Body of pancreas (tissue), 4 donors: ENCODE results near the gene CDH6. TPM values are rescaled to one million over a fixed set of nuclear protein-coding genes. Genes with fewer than 3 reads are reported as not detected.

Experiments
- ATAC-seq: fragments of 150-250 bp; one replicate; pipeline ENCODE4 v1.9.1; 2016
- DNase-seq, 4 donors: peaks; one replicate each; pipeline ENCODE4 v3.0.0-alpha.2; 2019
- H3K27ac ChIP-seq, 4 donors: fragments of 200-600 bp; sonication (generic); 1 replicate in 3 of 4; 2 replicates in 1 of 4; pipeline versions ENCODE4 v1.5.1 to v1.6.1; 2016 to 2019; ENCODE audit warnings: mild to moderate bottlenecking in 1 of 4, mixed read lengths in 1 of 4, moderate library complexity in 1 of 4
- H3K27me3 ChIP-seq, 2 donors: fragments of 200-600 bp; sonication (generic); one replicate each; pipeline ENCODE4 v1.6.0; 2016; ENCODE audit warnings: mild to moderate bottlenecking in 1 of 2
- H3K36me3 ChIP-seq, 2 donors: fragments of 200-600 bp; sonication (generic); replicated peaks in 1 of 2; 2 replicates each; pipeline ENCODE4 v1.5.1; 2016; ENCODE audit warnings: low read depth in 2 of 2; ENCODE audit not compliant: insufficient read depth in 1 of 2
- H3K4me1 ChIP-seq: fragments of 200-600 bp; sonication (generic); one replicate; pipeline ENCODE4 v1.6.0; 2016
- H3K4me3 ChIP-seq, 2 donors: fragments of 200-600 bp; sonication (generic); 1 replicate in 1 of 2; 2 replicates in 1 of 2; pipeline ENCODE4 v1.5.1; 2016 to 2019
- H3K9me3 ChIP-seq, 3 donors: fragments of 200-600 bp; sonication (generic); 1 replicate in 2 of 3; 2 replicates in 1 of 3; pipeline ENCODE4 v1.5.1; 2016
- POLR2A ChIP-seq, 3 donors: fragments of 450-650 bp; IDR thresholded peaks; one replicate each; pipeline ENCODE4 v1.6.1; 2016; ENCODE audit warnings: antibody characterized with exemption in 3 of 3, mild to moderate bottlenecking in 2 of 3
- WGBS, 2 donors: methylation state at CpG; one replicate each; pipeline ENCODE4 v1.1.5; 2017; 5-methylcytosine and 5-hydroxymethylcytosine counted together
- intact Hi-C: fragments of 100-400 bp; cut with DNase I; formaldehyde crosslinking; loops from one replicate; pipeline ENCODE4 v1.15.1; 2023
- total RNA-seq, 2 donors: library from RNA; depleted of rRNA; stranded (reverse); fragments of >200 nt; gene quantifications; one replicate each; pipeline ENCODE4 v1.1.0, GENCODE V29; 2016
- TF ChIP-seq, protein P1 (sequence below), 7 experiments: fragments of 450-650 bp in 4 of 7; fragments of 200-600 bp in 3 of 7; sonication (generic) in 3 of 7; IDR thresholded peaks; one replicate each; pipeline ENCODE4 v1.5.1; 2016 to 2019; ENCODE audit warnings: antibody characterized with exemption in 7 of 7

CDH6 gene
- total RNA-seq, 2 donors from 2014 or later = 0.78 to 0.99 TPM

DNA sequence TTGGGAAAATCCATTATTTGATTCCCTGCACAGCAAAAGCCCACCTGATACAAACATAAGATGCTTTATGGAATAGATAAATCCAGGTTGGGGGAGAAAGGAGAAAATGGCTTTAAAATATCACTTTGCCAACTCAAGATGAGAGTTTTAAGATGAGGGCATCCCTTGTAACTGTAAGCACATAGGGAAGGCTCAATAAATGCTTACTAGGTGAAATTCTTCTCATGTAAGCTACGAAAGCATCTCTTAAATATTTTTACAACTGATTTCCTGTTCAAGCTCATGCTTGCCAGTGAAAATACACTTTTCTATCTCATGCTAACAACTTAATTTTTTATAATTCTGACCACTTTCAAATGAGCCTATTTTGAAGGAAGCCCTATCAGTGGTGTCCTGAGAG is 11.5 kb downstream of the CDH6 start:
- Histone ChIP-seq H3K9me3 (no peaks in the 10 kb centered on the region), H3K36me3 (no peaks in the 10 kb centered on the region), H3K27me3 (no peaks in the 10 kb centered on the region), H3K4me1 (no peaks in the 10 kb centered on the region), H3K4me3 (no peak overlapping the region), H3K27ac (no peak overlapping the region)
- ATAC-seq (no peak), DNase-seq (no peak)
- intact Hi-C loops = no loop called here
- 64 to 82% methylated on average over 1 of the region's 1 CpG for WGBS, 2 donors
- TF ChIP-seq, protein P1, sequence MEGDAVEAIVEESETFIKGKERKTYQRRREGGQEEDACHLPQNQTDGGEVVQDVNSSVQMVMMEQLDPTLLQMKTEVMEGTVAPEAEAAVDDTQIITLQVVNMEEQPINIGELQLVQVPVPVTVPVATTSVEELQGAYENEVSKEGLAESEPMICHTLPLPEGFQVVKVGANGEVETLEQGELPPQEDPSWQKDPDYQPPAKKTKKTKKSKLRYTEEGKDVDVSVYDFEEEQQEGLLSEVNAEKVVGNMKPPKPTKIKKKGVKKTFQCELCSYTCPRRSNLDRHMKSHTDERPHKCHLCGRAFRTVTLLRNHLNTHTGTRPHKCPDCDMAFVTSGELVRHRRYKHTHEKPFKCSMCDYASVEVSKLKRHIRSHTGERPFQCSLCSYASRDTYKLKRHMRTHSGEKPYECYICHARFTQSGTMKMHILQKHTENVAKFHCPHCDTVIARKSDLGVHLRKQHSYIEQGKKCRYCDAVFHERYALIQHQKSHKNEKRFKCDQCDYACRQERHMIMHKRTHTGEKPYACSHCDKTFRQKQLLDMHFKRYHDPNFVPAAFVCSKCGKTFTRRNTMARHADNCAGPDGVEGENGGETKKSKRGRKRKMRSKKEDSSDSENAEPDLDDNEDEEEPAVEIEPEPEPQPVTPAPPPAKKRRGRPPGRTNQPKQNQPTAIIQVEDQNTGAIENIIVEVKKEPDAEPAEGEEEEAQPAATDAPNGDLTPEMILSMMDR (IDR thresholded peaks at IDR 0.05) = no peak
- no peak for TF ChIP-seq POLR2A (IDR thresholded peaks at IDR 0.05)

- Histone ChIP-seq H3K27me3 (no peaks in the 10 kb centered on the region), H3K27ac (no peak overlapping the region), H3K4me3 (no peak overlapping the region), H3K4me1 (no peaks in the 10 kb centered on the region), H3K9me3 (no peaks in the 10 kb centered on the region), H3K36me3 (no peaks in the 10 kb centered on the region)
- DNase-seq (no peak), ATAC-seq (no peak)
- TF ChIP-seq, protein P1 (IDR thresholded peaks at IDR 0.05) = no peak
- TF ChIP-seq POLR2A (IDR thresholded peaks at IDR 0.05) = no peak
- intact Hi-C loops = no loop called here
- 63 to 69% methylated on average over 6 of the region's 6 CpGs for WGBS, 2 donors
Measured at GRCh38 chr5:31208043-31208442, 14.6 kb downstream of the CDH6 start.

DNA sequence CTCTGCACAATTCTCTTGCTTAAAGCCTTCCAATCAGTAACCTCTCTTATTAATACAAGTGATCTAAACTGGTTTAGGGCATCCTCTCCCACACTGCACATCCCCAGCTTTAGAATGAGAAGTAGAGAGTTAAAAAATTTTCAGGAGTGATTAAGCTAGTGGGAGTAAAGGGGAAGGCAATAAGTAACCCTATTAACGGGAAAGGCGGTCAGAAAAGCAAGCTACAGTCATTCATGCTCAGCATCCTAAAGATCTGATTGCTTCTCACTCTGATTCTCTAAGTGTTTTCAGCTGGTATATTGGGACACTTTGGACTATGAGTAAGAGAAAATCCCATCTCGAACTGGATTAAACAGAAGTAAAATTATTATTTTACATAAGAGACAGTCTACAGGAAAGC is 15.8 kb downstream of the CDH6 start:
- Histone ChIP-seq H3K27ac (no peak overlapping the region), H3K4me1 (peaks cover 4% of the 10 kb centered on the region), H3K27me3 (no peaks in the 10 kb centered on the region), H3K9me3 (no peaks in the 10 kb centered on the region), H3K4me3 (no peak overlapping the region), H3K36me3 (no peaks in the 10 kb centered on the region)
- 28 to 30% methylated on average over 3 of the region's 3 CpGs for WGBS, 2 donors
- intact Hi-C loops = no loop called here
- no peak for ATAC-seq
- DNase-seq = no peak
- TF ChIP-seq, protein P1 (IDR thresholded peaks at IDR 0.05) = no peak
- TF ChIP-seq POLR2A (IDR thresholded peaks at IDR 0.05) = no peak

DNA sequence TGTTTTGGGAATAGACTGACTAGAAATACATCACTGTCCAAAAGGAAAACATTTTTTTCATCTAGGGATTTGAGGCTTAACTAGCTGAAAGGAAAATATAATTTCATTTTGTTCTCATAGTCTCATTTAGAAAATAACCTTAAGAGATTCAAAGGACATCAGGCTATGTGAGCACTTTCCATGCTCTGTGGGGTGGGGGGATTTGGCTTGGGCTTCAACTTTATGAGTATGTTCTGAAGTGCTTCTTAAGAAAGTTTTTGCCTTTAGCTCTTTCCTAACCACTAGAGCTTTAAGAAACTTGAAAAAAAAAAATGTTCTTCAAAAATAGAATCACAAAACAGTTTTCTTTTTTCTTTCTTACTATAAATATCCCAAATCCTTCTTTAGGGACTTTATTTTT is 17.6 kb downstream of the CDH6 start:
- no peak for ATAC-seq
- TF ChIP-seq POLR2A (IDR thresholded peaks at IDR 0.05) = no peak
- TF ChIP-seq, protein P1 (IDR thresholded peaks at IDR 0.05) = no peak
- intact Hi-C loops = no loop called here

GRCh38 chr5:31213257-31213656 is 19.8 kb downstream of the CDH6 start:
- intact Hi-C loops = no loop called here
- no peak overlapping the region for H3K4me3 ChIP-seq
- peaks cover 4% of the 10 kb centered on the region for H3K4me1 ChIP-seq
- no peak for ATAC-seq
- no peaks in the 10 kb centered on the region for H3K9me3 ChIP-seq
- TF ChIP-seq, protein P1 (IDR thresholded peaks at IDR 0.05) = no peak
- no peak for TF ChIP-seq POLR2A (IDR thresholded peaks at IDR 0.05)
- no peaks in the 10 kb centered on the region for H3K36me3 ChIP-seq
- no peak overlapping the region for H3K27ac ChIP-seq
- 35 to 39% methylated on average over 4 of the region's 4 CpGs for WGBS, 2 donors
- no peaks in the 10 kb centered on the region for H3K27me3 ChIP-seq
- DNase-seq = no peak

More for the DNA sequence above, 17.6 kb downstream of the CDH6 start:
- Histone ChIP-seq H3K27me3 (no peaks in the 10 kb centered on the region), H3K4me3 (no peak overlapping the region), H3K4me1 (peaks cover 4% of the 10 kb centered on the region), H3K36me3 (no peaks in the 10 kb centered on the region), H3K27ac (no peak overlapping the region), H3K9me3 (no peaks in the 10 kb centered on the region)
- no peak for DNase-seq
